WTC11 (cell line): Measurements from ENCODE around the gene PCDHGA10. TPM values are rescaled to one million over a fixed set of nuclear protein-coding genes. Genes with fewer than 3 reads are reported as not detected.
A peak's percentile ranks its signal among the peaks of the same experiment; 100 is the strongest.
"Not testable (repeated sequence)": the region's sequence is repeated elsewhere in the genome, so short reads cannot be mapped to it uniquely, and the experiment has no call there.

ENCODE experiments used
- ATAC-seq: fragments of 200-7000 bp; cut with Tn5 transposase; 2 replicates; pipeline ENCODE4 v1.10.0; 2021; ENCODE audit warnings: mild to moderate bottlenecking, moderate library complexity
- CTCF ChIA-PET: fragments of 300-600 bp; sonication (Branson Sonifier 250); formaldehyde crosslinking; loops from one replicate; lab custom pipeline; 2021; ENCODE audit warnings: antibody characterized with exemption; lab: Charles Lee
- POLR2A ChIA-PET: fragments of 350-600 bp; sonication (Branson Sonifier 250); formaldehyde crosslinking; loops from one replicate; lab custom pipeline; 2021; ENCODE audit warnings: antibody characterized with exemption; lab: Charles Lee
- DNase-seq: peaks from one replicate; pipeline ENCODE4 v3.0.0; 2021; ENCODE audit warnings: low spot score
- H3K27ac Mint-ChIP-seq: 2 replicates; pipeline ENCODE4 v1.8.0; 2021; ENCODE audit warnings: mixed read lengths
- H3K27me3 Mint-ChIP-seq: 2 replicates; pipeline ENCODE4 v1.8.0; 2021; ENCODE audit warnings: low read depth, mild to moderate bottlenecking, moderate library complexity, mixed read lengths
- H3K36me3 Mint-ChIP-seq: 2 replicates; pipeline ENCODE4 v1.8.0; 2021; ENCODE audit warnings: mixed read lengths
- H3K4me1 Mint-ChIP-seq: 2 replicates; pipeline ENCODE4 v1.8.0; 2022; ENCODE audit warnings: mixed read lengths
- H3K4me3 Mint-ChIP-seq: 2 replicates; pipeline ENCODE4 v1.8.0; 2021; ENCODE audit warnings: mild to moderate bottlenecking, moderate library complexity, mixed read lengths
- H3K9me3 Mint-ChIP-seq: 2 replicates; pipeline ENCODE4 v1.8.0; 2021; ENCODE audit warnings: mixed read lengths
- ARID4B ChIP-seq: sonication (generic); formaldehyde crosslinking; IDR thresholded peaks from 2 replicates; pipeline ENCODE4 v1.8.0; 2023; ENCODE audit warnings: missing genetic modification reagents, mild to moderate bottlenecking, borderline replicate concordance
- ATF6 ChIP-seq: sonication (generic); formaldehyde crosslinking; IDR thresholded peaks from 2 replicates; pipeline ENCODE4 v1.8.1; 2023; ENCODE audit warnings: mild to moderate bottlenecking, missing genetic modification reagents
- CREM ChIP-seq: sonication (generic); formaldehyde crosslinking; IDR thresholded peaks from 2 replicates; pipeline ENCODE4 v1.8.1; 2022; ENCODE audit warnings: mild to moderate bottlenecking, missing genetic modification reagents, moderate library complexity
- FOXP1 ChIP-seq: sonication (generic); formaldehyde crosslinking; IDR thresholded peaks from 2 replicates; pipeline ENCODE4 v1.8.0; 2022; ENCODE audit warnings: missing genetic modification reagents, mild to moderate bottlenecking, moderate library complexity, borderline replicate concordance
- MAX ChIP-seq: sonication (generic); formaldehyde crosslinking; IDR thresholded peaks from 2 replicates; pipeline ENCODE4 v1.8.0; 2022; ENCODE audit warnings: mild to moderate bottlenecking, missing genetic modification reagents
- MXD4 ChIP-seq: fragments of 250-450 bp; sonication (Bioruptor Pico); IDR thresholded peaks from 2 replicates; pipeline ENCODE4 v1.8.0; 2021; ENCODE audit warnings: mild to moderate bottlenecking, moderate library complexity, borderline replicate concordance
- USF2 ChIP-seq: sonication (generic); formaldehyde crosslinking; IDR thresholded peaks from 2 replicates; pipeline ENCODE4 v1.8.1; 2023; ENCODE audit warnings: mild to moderate bottlenecking, missing genetic modification reagents, moderate library complexity
- ZNF263 ChIP-seq: sonication (generic); formaldehyde crosslinking; IDR thresholded peaks from 2 replicates; pipeline ENCODE4 v1.8.1; 2022; ENCODE audit warnings: low read depth, mild to moderate bottlenecking, moderate library complexity, missing genetic modification reagents
- total RNA-seq: library from RNA; stranded (reverse); gene quantifications from 3 replicates; pipeline ENCODE4 v1.2.3, GENCODE V29; 2021

The PCDHGA10 gene
- total RNA-seq, 1 experiment from 2014 or later = 11.9 TPM

- POLR2A ChIA-PET = interaction anchor here (1.0 to 2.0 kb wide), 7 partner anchors 71 to 190 kb away, joined by 3 to 11 read pairs (median 4); partner anchors contain the start of genes PCDHB14 and PCDHGC4
- Mint-ChIP-seq H3K27me3 (peaks cover 28% of the 10 kb centered on the region), H3K4me1 (peaks cover 29% of the 10 kb centered on the region), H3K36me3 (peaks cover 32% of the 10 kb centered on the region), H3K27ac (peak overlapping the region; percentile 51), H3K9me3 (peaks cover 17% of the 10 kb centered on the region), H3K4me3 (peak overlapping the region; percentile 94)
- CTCF ChIA-PET = interaction anchor here (0.6 to 4.3 kb wide), 67 partner anchors 8 to 558 kb away, joined by 3 to 87 read pairs (median 8); partner anchors contain the start of genes DELE1, DIAPH1, PCDHA10 and PCDHB10
- DNase-seq (no peak), ATAC-seq (peak; percentile 33)
- TF ChIP-seq MAX (CRISPR knock-in tag) = peak; percentile 63; the same call in 1 of the 2 replicates
- TF ChIP-seq CREM = no peak
- peak; percentile 68; the same call in 1 of the 2 replicates for TF ChIP-seq ARID4B (CRISPR knock-in tag)
- TF ChIP-seq ATF6 (CRISPR knock-in tag) = no peak
- TF ChIP-seq MXD4 (CRISPR knock-in tag) = no peak
- peak; percentile 44; the same call in 1 of the 2 replicates for TF ChIP-seq ZNF263 (CRISPR knock-in tag)
- peak; percentile 56; the same call in 1 of the 2 replicates for TF ChIP-seq FOXP1 (CRISPR knock-in tag)
Measured at GRCh38 chr5:141413540-141414069, 818 bp downstream of the PCDHGA10 start.

DNA sequence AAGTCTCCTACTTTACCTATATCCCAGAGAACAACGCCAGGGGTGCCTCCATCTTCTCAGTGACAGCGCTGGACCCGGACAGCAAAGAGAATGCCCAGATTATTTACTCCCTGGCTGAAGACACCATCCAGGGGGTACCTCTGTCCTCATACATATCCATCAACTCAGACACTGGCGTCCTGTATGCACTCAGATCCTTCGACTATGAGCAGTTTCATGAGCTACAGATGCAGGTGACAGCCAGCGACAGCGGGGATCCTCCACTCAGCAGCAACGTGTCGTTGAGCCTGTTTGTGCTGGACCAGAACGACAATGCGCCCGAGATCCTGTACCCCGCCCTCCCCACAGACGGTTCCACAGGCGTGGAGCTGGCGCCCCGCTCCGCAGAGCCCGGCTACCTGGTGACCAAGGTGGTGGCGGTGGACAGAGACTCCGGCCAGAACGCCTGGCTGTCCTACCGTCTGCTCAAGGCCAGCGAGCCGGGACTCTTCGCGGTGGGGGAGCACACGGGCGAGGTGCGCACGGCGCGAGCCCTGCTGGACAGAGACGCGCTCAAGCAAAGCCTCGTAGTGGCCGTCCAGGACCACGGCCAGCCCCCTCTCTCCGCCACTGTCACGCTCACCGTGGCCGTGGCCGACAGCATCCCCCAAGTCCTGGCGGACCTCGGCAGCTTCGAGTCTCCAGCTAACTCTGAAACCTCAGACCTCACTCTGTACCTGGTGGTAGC is 1.9 kb downstream of the PCDHGA10 start:
- peak overlapping the region; percentile 94 for H3K4me3 Mint-ChIP-seq
- peaks cover 28% of the 10 kb centered on the region for H3K4me1 Mint-ChIP-seq
- H3K9me3 Mint-ChIP-seq = peaks cover 21% of the 10 kb centered on the region
- POLR2A ChIA-PET, DNase-seq, ATAC-seq, H3K27ac Mint-ChIP-seq: not testable (repeated sequence)
- CTCF ChIA-PET = interaction anchor here (0.6 to 4.3 kb wide), 14 partner anchors 12 to 193 kb away, joined by 3 to 75 read pairs (median 24); partner anchors contain the start of genes PCDHB15, PCDHGA12, PCDHGA3 and PCDHGA9
- peaks cover 35% of the 10 kb centered on the region for H3K36me3 Mint-ChIP-seq
- H3K27me3 Mint-ChIP-seq = peaks cover 23% of the 10 kb centered on the region

- CTCF ChIA-PET = interaction anchor here (0.6 to 4.3 kb wide), 6 partner anchors 18 to 142 kb away, joined by 3 to 60 read pairs (median 4); partner anchors contain the start of genes PCDHGB5 and PCDHGC3
- DNase-seq, POLR2A ChIA-PET, H3K27ac Mint-ChIP-seq, ATAC-seq: not testable (repeated sequence)
- TF ChIP-seq USF2 = peak; percentile 18; the same call in 1 of the 2 replicates
- H3K4me3 Mint-ChIP-seq = peak overlapping the region; percentile 16; the same call in 1 of the 2 replicates
- peaks cover 23% of the 10 kb centered on the region for H3K9me3 Mint-ChIP-seq
- peaks cover 37% of the 10 kb centered on the region for H3K36me3 Mint-ChIP-seq
- H3K4me1 Mint-ChIP-seq = peaks cover 30% of the 10 kb centered on the region
- peaks cover 21% of the 10 kb centered on the region for H3K27me3 Mint-ChIP-seq
Measured at GRCh38 chr5:141415275-141415618, 2.5 kb downstream of the PCDHGA10 start.
